ENCODE data around the gene LRMDA. TPM values are rescaled to one million over a fixed set of nuclear protein-coding genes. Genes with fewer than 3 reads are reported as not detected.

The LRMDA gene
- polyA plus RNA-seq, 3 donors, result 7.2 to 20.6 (median 14.4) TPM

DNA sequence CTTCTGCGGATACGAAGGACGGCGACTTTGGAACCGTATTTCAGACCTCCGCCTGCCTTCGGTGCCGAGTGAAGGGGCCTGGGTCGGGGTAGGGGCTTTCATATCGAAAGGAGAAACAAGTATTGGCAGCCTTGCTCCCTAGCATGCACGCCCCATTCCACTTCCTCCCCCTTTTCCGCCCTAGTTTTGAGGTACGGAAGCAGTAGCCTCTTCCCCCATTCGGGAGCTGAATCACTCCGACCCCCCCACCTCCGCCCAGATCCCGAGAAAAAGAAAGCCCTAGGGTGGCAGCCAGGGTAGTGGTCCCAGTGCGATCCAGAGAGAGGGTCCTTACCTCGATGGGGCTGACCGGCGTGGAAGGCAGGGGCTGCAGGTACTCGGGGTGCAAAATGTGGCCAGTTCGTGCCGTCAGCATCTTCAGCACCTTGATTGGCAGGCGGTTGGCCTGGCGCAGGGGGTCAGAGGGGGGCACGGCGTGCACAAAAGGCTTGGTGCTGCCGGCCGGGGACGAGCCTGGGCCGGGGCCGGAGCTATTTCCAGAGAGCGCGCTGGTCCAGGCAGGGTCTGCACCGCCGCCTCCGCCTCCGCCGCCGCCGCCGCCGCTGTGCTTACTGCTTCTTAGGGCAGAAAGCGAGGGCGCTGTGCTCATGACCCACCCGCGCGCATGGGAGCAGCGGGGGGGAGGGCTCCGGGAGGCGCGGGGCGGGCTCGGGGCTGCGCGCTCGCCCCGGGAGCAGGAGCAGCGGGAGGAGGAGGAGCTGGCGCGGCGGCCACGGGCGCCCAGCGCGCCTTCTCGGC, 30.5 kb upstream of the LRMDA start:
- H3K27ac ChIP-seq (ENCODE audit: low read depth, low read length), result peak overlapping the region; percentile 81

DNA sequence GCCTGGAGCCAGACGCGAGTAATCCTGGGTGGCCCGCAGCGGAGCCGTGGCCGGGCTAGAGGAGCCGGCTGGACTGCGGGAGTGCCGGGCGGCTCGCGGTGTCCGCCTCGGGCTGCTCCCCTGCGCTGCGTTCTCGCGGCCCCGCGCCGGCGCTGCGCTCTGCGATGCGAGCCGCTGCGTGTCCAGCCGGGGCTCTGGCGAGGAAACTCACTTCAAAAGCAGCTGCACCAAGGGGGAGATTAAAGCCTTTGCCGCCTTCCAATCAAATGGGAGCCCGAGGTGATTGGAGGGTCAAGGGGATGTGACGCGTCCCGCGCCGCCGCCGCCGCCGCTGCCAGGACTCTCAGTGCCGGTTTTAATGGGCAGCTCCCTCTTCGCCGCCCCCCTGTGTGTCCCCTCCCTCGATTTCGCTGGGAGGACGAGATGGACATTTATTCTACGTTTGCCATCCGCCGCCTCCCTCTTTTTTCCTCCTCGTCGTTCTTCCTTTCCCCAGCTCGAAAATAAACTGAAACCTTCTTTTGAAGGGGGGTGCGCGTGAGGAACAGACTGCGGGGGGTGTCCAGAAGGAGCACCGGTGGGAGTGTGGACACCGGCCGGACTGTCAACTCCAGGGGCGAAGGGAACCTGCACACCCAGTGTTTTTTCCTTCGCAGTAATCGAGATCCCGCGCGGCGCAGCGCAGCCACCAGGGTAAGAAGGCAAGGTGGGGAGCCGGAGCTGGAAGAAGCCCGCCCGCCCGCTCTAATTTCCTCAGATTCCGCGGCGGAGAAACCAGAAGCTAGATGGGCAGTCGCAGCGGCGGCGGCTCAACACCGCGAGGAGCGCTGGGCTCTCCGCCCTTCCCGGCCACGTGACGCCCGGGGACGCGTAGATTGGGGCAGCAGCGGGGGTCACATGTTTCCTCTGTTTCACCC, 29.6 kb upstream of the LRMDA start, which contains the start of gene ZNF503:
TSS of gene ZNF503 (minus strand) at position 196 of the 917 bp plus-strand sequence. CDS start 345 bp downstream, outside the sequence.
- WGBS, 3 donors, result 0 to 1% (median 1%) methylated on average over 80 to 88 of the region's 88 CpGs
- H3K27ac ChIP-seq (ENCODE audit: low read depth, low read length), result peak within 1 kb of the TSS; percentile 81

More for the DNA sequence above, 30.5 kb upstream of the LRMDA start:
- WGBS, 3 donors, result 0 to 1% (median 1%) methylated on average over 46 to 68 of the region's 68 CpGs

- H3K27ac ChIP-seq (ENCODE audit: low read depth, low read length), result peak overlapping the region; percentile 21
- WGBS, 3 donors, result 0 to 2% (median 0%) methylated on average over 41 to 42 of the region's 42 CpGs
Measured at GRCh38 chr10:75402486-75403143, 28.8 kb upstream of the LRMDA start.

DNA sequence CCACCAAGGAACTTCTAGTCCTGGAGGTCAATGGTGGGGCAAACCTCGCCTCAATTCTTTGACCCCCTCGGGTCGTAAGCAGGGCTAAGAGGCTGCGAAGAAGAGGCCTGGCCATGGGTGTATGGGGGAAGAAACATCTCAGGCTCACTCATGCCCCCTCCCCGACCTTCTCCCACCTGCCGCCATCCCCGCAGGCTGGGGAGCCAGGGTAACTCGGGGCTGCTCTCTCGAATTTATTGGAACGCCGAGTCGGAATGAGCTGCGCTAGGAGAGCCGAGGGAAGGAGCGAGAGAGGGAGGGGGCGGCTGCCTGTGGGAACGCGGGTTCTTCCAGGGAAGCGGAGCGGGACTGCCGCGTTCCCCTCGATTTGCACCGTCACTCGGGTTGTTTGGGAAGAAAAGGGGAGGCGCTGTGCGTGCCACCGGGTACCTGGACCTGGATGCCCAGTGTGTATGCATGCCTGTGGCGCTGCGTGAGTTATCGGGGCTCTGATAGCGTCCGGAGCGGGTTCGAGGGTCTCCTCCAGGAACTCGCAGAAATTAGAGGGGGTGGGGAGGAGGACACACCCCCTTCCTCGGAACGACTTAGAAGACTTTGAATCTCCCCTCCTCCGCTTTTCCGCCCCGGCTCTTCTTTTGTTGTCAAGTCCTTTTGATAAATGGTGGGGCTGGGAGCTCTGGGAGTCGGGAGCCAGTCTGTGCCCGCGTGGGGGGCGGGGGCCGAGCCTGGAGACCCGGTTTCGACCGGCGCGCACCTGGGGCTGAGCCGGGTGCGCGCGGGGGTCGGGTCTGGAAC, 28.1 kb upstream of the LRMDA start:
- H3K27ac ChIP-seq (ENCODE audit: low read depth, low read length), result peak overlapping the region; percentile 46
- WGBS, 3 donors, result 0 to 1% (median 0%) methylated on average over 51 to 56 of the region's 56 CpGs

DNA sequence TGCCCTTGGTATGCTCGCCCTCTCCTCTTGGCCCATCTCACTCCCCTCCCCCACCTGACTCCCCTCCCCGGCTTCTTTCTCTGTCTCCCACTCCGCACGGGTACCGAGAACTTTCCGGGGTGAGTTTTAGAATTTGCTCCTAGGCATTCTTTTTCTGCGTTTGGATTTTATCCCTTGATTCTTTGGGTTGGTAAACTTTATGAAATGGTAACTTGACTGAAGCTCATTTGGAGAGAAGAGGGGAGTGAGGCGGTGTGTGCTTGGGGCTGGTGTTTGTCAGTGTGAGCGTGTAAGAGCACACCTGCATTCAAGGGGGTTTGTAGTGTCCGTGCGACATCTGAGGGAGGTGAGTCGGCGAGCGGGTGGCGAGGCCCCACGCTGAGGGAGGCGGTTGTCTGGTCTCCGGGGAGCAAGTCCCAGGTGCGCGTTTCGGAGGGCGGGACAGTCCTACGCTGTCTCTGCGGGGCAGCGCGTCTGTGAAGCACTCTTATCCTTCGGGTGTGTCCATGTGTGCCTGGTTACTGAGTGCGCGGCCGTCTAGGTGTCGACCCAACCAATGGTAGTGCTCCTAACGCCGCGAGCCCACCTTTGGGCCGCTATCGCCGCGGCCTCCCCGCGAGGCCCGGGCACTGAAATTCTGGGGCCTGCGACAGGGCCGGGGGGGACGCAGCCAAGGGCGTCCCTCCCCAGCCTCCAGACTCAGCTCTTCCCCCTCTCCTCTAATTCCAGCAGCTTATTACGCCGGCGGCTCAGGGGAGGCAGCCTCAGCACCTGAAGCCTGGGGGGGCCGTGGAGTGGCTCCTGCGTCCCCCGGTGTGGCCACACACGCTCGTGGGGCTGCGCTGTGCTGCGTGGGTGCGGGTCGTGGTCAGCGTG, 27.2 kb upstream of the LRMDA start:
- WGBS, 3 donors, result 1 to 13% (median 11%) methylated on average over 52 to 58 of the region's 58 CpGs
- no peak overlapping the region for H3K27ac ChIP-seq (ENCODE audit: low read depth, low read length)

DNA sequence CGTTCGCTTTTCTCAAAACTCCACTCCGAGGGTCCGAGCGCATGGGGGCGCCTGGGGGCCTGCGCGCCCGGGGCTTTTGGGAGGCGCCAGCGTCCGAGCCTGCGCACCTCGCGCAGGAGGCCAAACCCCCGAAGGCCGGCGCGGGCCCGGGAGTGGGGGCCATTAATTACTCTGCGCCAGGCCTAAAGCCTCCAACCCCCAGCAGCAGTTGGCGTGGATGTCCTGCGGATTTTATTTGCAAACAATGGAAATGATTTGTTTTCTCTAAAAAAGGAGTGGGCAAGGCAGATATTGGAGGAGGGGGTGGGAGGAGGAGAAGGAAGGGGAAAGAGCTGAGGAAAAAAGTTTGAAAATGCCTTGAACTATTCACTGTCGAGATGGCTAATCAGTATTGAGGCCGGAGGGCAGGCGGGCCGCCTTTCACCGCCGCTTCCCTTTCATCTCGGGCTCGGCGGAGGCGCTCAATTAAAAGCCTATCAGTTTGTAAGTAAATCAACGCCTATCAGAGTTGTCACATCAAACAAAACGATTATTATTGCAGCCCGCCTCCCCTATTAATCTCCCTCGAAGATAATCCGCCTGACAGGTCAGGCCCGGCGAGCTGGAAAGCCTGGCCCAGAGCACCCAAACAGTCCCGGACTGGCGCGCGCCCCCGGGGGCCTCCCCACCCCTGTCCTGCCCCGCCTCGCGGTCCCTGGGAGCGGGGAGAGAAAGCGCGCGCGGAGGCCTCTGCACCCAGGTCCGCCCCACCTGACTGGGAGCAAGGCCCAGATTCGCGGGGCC, 26.4 kb upstream of the LRMDA start:
- WGBS, 3 donors, result 12 to 36% (median 22%) methylated on average over 50 to 56 of the region's 56 CpGs
- no peak overlapping the region for H3K27ac ChIP-seq (ENCODE audit: low read depth, low read length)

DNA sequence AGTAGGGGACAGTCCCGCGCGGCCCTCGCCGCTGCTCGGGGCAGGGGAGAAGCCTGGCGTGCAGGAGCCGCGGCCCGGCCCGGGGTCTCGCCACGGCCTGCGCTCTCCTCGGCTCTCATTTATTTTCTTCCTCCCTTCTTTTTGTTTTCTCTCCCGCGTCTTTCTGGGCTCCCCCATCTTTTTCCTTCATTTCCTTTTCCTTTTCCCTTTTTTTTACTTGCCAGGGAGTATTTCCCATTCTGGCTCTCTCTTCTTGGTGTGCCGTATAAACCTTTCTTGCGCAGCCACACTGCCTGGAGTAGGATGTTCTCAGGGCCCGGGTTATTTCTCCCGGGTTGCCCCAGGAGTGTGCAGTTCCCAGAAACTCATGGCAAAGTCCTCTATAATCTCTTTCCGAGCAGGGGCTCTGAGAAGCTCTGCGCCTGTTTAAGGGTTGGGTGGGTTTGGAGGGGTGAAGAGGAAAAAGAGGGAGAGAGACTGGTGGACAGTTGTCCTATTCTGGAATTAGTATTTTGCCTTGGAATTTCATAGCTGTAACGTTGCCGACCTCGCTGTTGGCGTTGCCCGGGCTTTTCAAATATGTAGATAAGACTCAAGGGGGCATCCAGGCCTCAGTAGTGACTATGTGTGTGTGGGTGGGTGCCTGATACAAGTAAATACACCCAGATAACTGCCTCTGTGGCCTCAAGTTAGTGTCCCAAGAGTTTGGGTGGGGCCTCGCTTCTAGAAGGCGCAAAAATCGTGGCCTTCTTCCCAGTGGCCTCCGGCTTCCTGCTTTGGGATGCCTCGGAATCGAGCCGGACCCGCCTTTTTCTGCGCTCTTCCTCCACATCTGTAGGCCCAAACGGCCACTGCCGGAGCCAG, 25.6 kb upstream of the LRMDA start:
- WGBS, 3 donors, result 50 to 71% (median 55%) methylated on average over 34 to 39 of the region's 39 CpGs
- no peak overlapping the region for H3K27ac ChIP-seq (ENCODE audit: low read depth, low read length)

DNA sequence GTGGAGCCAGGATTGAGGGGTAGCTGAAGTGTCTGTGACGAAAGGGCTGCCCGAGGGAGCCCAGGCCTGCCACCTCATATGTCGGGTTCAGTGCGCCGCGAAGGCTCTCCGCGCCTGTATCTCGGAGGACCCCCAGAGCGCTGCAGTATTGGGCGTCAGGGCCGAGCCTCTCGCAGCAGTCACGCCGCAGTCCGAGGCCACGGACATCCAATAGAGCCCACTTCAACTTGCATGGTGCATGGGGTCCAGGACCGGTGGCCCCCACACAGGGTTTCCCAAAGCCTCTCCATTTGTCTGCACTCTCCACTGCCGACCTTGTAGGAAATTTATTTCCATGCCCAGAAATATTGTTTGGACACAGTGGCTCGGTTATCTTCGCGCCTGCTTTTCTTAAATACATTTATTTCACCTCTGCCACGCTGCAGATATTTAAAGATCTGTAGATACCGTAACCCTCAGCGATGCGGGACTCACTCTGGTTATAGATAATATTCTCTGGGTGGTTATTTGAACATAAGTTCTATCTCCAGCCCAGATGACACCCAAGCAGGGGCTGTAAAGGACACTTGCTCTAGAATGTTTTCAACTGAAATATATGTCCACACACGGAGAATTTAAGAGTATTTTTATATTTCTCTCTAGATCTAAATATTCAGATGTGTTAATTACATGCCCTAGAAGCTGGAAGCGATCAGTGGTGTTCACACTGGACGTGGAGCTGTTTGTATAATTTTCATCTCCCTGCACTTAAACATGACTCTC, 24.8 kb upstream of the LRMDA start:
- no peak overlapping the region for H3K27ac ChIP-seq (ENCODE audit: low read depth, low read length)
- WGBS, 3 donors, result 71 to 95% (median 93%) methylated on average over 29 of the region's 29 CpGs

GRCh38 chr10:75407224-75407712, 24.2 kb upstream of the LRMDA start:
- WGBS, 3 donors, result 36 to 49% (median 48%) methylated on average over 37 of the region's 37 CpGs
- no peak overlapping the region for H3K27ac ChIP-seq (ENCODE audit: low read depth, low read length)

- H3K27ac ChIP-seq (ENCODE audit: low read depth, low read length), result no peak overlapping the region
- WGBS, 3 donors, result 5 to 11% (median 6%) methylated on average over 68 of the region's 68 CpGs
Measured at GRCh38 chr10:75407713-75408508, 23.5 kb upstream of the LRMDA start.

DNA sequence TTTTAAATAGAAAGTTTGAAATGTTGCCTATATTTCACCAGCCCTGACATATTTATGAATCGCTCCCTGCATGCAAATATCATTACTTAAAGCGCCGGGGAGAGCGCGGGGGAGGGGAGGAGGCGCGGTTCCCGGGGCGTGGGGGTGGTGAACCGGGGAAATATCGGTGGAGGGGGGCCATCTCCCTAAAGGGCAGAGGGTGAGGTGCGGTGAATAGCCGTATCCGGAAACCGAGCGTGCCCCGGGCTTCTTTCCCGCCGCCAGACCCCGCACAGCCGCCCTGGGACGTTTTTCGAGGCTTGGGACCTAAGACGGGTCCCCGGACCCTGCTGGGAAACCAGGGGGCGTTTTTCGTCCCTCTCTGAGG, 22.9 kb upstream of the LRMDA start:
- WGBS, 3 donors, result 1 to 2% (median 1%) methylated on average over 26 to 27 of the region's 27 CpGs
- H3K27ac ChIP-seq (ENCODE audit: low read depth, low read length), result no peak overlapping the region

DNA sequence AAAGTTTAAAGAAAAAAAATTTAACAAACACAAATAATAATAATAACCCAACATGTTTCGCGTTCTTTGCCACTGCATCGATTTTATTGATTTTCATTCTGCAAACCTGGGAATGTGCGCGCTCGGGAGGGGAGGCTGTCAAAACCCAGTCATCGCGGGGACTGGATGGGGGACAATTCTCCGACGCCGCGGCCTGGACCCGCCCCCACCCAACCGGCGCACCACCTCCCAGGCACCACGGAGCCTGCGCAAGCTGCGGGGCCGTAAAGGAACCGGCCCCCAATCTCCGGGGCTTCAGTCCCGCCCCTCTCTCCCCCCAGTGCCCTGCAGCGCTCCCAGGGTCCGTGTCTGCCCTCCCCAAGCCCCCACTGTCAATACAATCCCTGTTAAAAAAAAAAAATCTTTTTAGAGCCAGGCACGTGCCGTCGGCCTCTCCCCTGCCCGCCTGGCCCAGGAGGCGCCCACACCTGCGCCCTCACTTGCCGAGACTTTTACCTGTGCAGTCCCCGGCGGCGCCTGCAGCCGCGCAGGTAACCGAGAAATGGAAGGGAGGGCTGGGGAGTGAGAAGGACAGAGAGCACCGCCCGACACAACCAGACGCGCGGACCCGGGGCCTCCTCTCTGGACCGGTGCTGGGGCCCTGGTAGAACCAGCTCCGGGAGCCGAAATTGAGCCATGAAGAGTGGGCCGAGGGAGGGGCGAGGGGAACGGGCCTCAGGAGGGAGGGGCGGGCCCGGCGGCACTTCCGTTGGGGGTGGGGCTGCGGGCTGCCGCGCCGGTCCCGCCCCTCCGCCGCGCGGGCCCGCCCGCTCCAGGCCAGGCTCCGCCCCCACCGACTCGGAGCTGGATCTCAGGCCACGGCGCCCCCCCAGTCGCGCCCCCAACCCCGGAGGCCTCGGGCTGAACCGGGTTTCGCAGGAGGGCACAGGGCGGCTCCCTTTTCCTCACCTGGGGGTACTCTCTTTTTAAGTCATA, 22.2 kb upstream of the LRMDA start:
- H3K27ac ChIP-seq (ENCODE audit: low read depth, low read length), result no peak overlapping the region
- 1 to 2% (median 2%) methylated on average over 60 to 76 of the region's 76 CpGs for WGBS, 3 donors
